GM12878 (cell line): Measurements from ENCODE around the gene RHOT1. TPM values are rescaled to one million over a fixed set of nuclear protein-coding genes. Genes with fewer than 3 reads are reported as not detected.

Experiments
- ATAC-seq: fragments of 200-7000 bp; cut with Tn5 transposase; 3 replicates; pipeline ENCODE4 v1.9.1; 2020; ENCODE audit warnings: mild to moderate bottlenecking, moderate library complexity
- BruUV-seq: library from RNA; stranded (reverse); fragments of 400-500 nt; replicated peaks from 2 replicates; lab custom pipeline; 2021; lab: Mats Ljungman, UMichigan
- CTCF ChIA-PET: fragments of 300-600 bp; sonication (Branson Sonifier 250); formaldehyde crosslinking; extraction: SDS; loops from one replicate; lab custom pipeline; 2021; ENCODE audit warnings: inconsistent platforms; lab: Yijun Ruan, JAX
- POLR2A ChIA-PET: fragments of 350-600 bp; formaldehyde crosslinking; extraction: SDS; loops from one replicate; lab custom pipeline; 2021; ENCODE audit warnings: inconsistent platforms; lab: Charles Lee
- RAD21 ChIA-PET: fragments of 300-600 bp; sonication (Branson Sonifier 250); formaldehyde crosslinking; loops from one replicate; lab custom pipeline; 2023; ENCODE audit warnings: antibody characterized with exemption; ENCODE audit not compliant: unreplicated experiment; lab: Charles Lee
- SMC1A ChIA-PET: fragments of 300-600 bp; sonication (Branson Sonifier 250); formaldehyde crosslinking; loops from one replicate; lab custom pipeline; 2023; ENCODE audit not compliant: unreplicated experiment, uncharacterized antibody; lab: Charles Lee
- DNase-seq: peaks from one replicate; pipeline ENCODE4 v3.0.0-alpha.2; 2011; ENCODE audit warnings: low read depth, low spot score
- FAIRE-seq: peaks from 3 replicates; lab custom pipeline; 2011; peaks lifted over from hg19 to GRCh38; lab: Jason Lieb, UNC
- H2AFZ ChIP-seq: 2 replicates; pipeline ENCODE4 v1.6.0; 2011; ENCODE audit warnings: low read depth, low read length, control low read depth; ENCODE audit not compliant: control insufficient read depth
- H3K27ac ChIP-seq: 2 replicates; pipeline ENCODE4 v1.5.1; 2011; ENCODE audit warnings: control low read depth; ENCODE audit not compliant: control insufficient read depth, insufficient read depth
- H3K27me3 ChIP-seq, 2 experiments: replicated peaks in 1 of 2; 2 replicates each; pipeline versions ENCODE4 v1.6.0 to v1.6.1; 2011; ENCODE audit warnings: low read length in 1 of 2; ENCODE audit not compliant: control insufficient read depth in 2 of 2, insufficient read depth in 2 of 2
- H3K36me3 ChIP-seq, 2 experiments: 2 replicates each; pipeline ENCODE4 v1.5.1; 2011; ENCODE audit warnings: low read length in 1 of 2; ENCODE audit not compliant: control insufficient read depth in 2 of 2, insufficient read depth in 2 of 2
- H3K4me1 ChIP-seq: 2 replicates; pipeline ENCODE4 v1.6.1; 2011; ENCODE audit warnings: mild to moderate bottlenecking, low read length, moderate library complexity, mixed read lengths; ENCODE audit not compliant: control insufficient read depth, insufficient read depth
- H3K4me2 ChIP-seq: 2 replicates; pipeline ENCODE4 v1.6.0; 2011; ENCODE audit warnings: control low read depth; ENCODE audit not compliant: control insufficient read depth, insufficient read depth
- H3K4me3 ChIP-seq: fragments of 200-600 bp; sonication (generic); 2 replicates; pipeline ENCODE4 v1.5.1; 2016
- H3K79me2 ChIP-seq: 2 replicates; pipeline ENCODE4 v1.6.0; 2011; ENCODE audit warnings: low read length; ENCODE audit not compliant: control insufficient read depth, insufficient read depth
- H3K9ac ChIP-seq: 2 replicates; pipeline ENCODE4 v1.8.0; 2011; ENCODE audit warnings: low read length, control low read depth, mixed read lengths; ENCODE audit not compliant: control insufficient read depth, insufficient read depth
- H3K9me3 ChIP-seq: replicated peaks from 3 replicates; pipeline ENCODE4 v1.5.1; 2011; ENCODE audit warnings: mild to moderate bottlenecking, low read length; ENCODE audit not compliant: control insufficient read depth, insufficient read depth
- H4K20me1 ChIP-seq: 2 replicates; pipeline ENCODE4 v1.6.0; 2011; ENCODE audit not compliant: control insufficient read depth, insufficient read depth
- ATF3 ChIP-seq: IDR thresholded peaks from 2 replicates; pipeline ENCODE4 v1.6.1; 2011; ENCODE audit warnings: low read depth, mild to moderate bottlenecking, low read length, moderate library complexity, borderline replicate concordance; ENCODE audit errors: extremely low read depth
- CEBPB ChIP-seq, 2 experiments: fragments of 150-350 bp in 1 of 2; IDR thresholded peaks; 2 replicates each; pipeline ENCODE4 v1.6.1; 2012 to 2014; ENCODE audit warnings: low read depth in 2 of 2, low read length in 2 of 2, borderline replicate concordance in 1 of 2, inconsistent platforms in 1 of 2
- DPF2 ChIP-seq: fragments of 450-650 bp; IDR thresholded peaks from 2 replicates; pipeline ENCODE4 v1.6.1; 2017; ENCODE audit warnings: mild to moderate bottlenecking
- E2F8 ChIP-seq: fragments of 450-650 bp; IDR thresholded peaks from 2 replicates; pipeline ENCODE4 v1.6.1; 2018; ENCODE audit warnings: mild to moderate bottlenecking, low read depth, moderate library complexity; ENCODE audit not compliant: partially characterized antibody
- FOXK2 ChIP-seq: fragments of 450-650 bp; IDR thresholded peaks from 2 replicates; pipeline ENCODE4 v1.6.1; 2017; ENCODE audit warnings: mild to moderate bottlenecking, moderate library complexity
- IRF5 ChIP-seq: fragments of 450-650 bp; IDR thresholded peaks from 2 replicates; pipeline ENCODE4 v1.6.1; 2017; ENCODE audit warnings: borderline replicate concordance
- JUNB ChIP-seq: IDR thresholded peaks from 2 replicates; pipeline ENCODE4 v1.6.1; 2016; ENCODE audit warnings: antibody characterized with exemption, mild to moderate bottlenecking
- KAT2A ChIP-seq: conservative IDR thresholded peaks from 2 replicates; pipeline ENCODE4 v1.6.1; 2011; ENCODE audit warnings: low read depth, low read length; ENCODE audit not compliant: control insufficient read depth
- MTA2 ChIP-seq: fragments of 450-650 bp; IDR thresholded peaks from 2 replicates; pipeline ENCODE4 v1.6.1; 2016; ENCODE audit warnings: low read depth, mild to moderate bottlenecking, moderate library complexity
- NBN ChIP-seq: fragments of 450-650 bp; IDR thresholded peaks from 2 replicates; pipeline ENCODE4 v1.6.1; 2016
- NFXL1 ChIP-seq: fragments of 450-650 bp; IDR thresholded peaks from 2 replicates; pipeline ENCODE4 v1.6.1; 2017; ENCODE audit warnings: antibody characterized with exemption, mild to moderate bottlenecking, borderline replicate concordance
- PAX8 ChIP-seq: fragments of 450-650 bp; IDR thresholded peaks from 2 replicates; pipeline ENCODE4 v1.6.1; 2017; ENCODE audit warnings: mild to moderate bottlenecking, moderate library complexity
- RAD21 ChIP-seq: IDR thresholded peaks from 2 replicates; pipeline ENCODE4 v1.6.1; 2011; ENCODE audit warnings: mild to moderate bottlenecking, low read depth, low read length, moderate library complexity; ENCODE audit not compliant: insufficient read depth
- RUNX3 ChIP-seq: IDR thresholded peaks from 2 replicates; pipeline ENCODE4 v1.6.1; 2012; ENCODE audit warnings: low read length, inconsistent platforms
- SMARCA5 ChIP-seq: fragments of 450-650 bp; IDR thresholded peaks from 2 replicates; pipeline ENCODE4 v1.6.1; 2017; ENCODE audit warnings: mild to moderate bottlenecking
- SREBF2 ChIP-seq: IDR thresholded peaks from 2 replicates; pipeline ENCODE4 v1.6.1; 2012; ENCODE audit warnings: mild to moderate bottlenecking, low read length
- TCF7 ChIP-seq: IDR thresholded peaks from 2 replicates; pipeline ENCODE4 v1.6.1; 2014; ENCODE audit warnings: antibody characterized with exemption, borderline replicate concordance
- WGBS: methylation state at CpG from one replicate; pipeline ENCODE4 v1.1.6; 2016; ENCODE audit warnings: low lambda C conversion rate; ENCODE audit not compliant: insufficient replicate concordance, insufficient coverage; ENCODE audit errors: missing lambda C conversion rate; 5-methylcytosine and 5-hydroxymethylcytosine counted together
- in situ Hi-C: fragments of 300-500 bp; cut with MboI; formaldehyde crosslinking; loops from 9 replicates; pipeline ENCODE4 v1.14.3; 2018; ENCODE audit warnings: mixed read lengths
- intact Hi-C: fragments of 100-400 bp; cut with micrococcal nuclease; formaldehyde crosslinking; loops from one replicate; pipeline ENCODE4 v1.14.2; 2022; ENCODE audit not compliant: unreplicated experiment
- polyA plus RNA-seq, 11 experiments: library from polyadenylated mRNA; depleted of rRNA in 4 of 11; unstranded in 6 of 11; stranded (reverse) in 5 of 11; fragments of >200 nt; fragmentation: Nextera tagmentation in 4 of 11; fragmentation: Illumina TruSeq in 1 of 11; extraction: Ambion mirVana in 4 of 11; extraction: Trizol in 1 of 11; gene quantifications; 1 replicate in 1 of 11; 2 replicates in 10 of 11; pipeline versions ENCODE4 v1.2.1 to v1.2.3, GENCODE V29; 2011 to 2016; ENCODE audit warnings: inconsistent platforms in 2 of 11, missing spikeins in 2 of 11, low read depth in 1 of 11
- total RNA-seq, 4 experiments: library from RNA; depleted of rRNA in 3 of 4; stranded (reverse); fragments of >200 nt in 3 of 4; fragmentation: Illumina TruSeq in 1 of 4; extraction: Trizol in 1 of 4; gene quantifications; 2 replicates each; pipeline versions ENCODE4 v1.2.1 to v1.2.3, GENCODE V29; 2013 to 2021

The RHOT1 gene
- total and polyA plus RNA-seq, 10 of the 15 experiments (the other 5 are each of a cell fraction or from before 2014, with no cell fraction given) = 13.3 to 68.2 (median 22.8) TPM

- no peak for TF ChIP-seq E2F8
- TF ChIP-seq NFXL1 = no peak
- TF ChIP-seq FOXK2 = no peak
- no peak for TF ChIP-seq RAD21
- no peak for TF ChIP-seq CEBPB (IDR thresholded peaks at IDR 0.05; ENCODE audit: borderline replicate concordance in 1 of 2, low read depth in 2 of 2, low read length in 2 of 2)
- no peak for TF ChIP-seq TCF7
- TF ChIP-seq PAX8 = no peak
- TF ChIP-seq, all 136 proteins: peak for 0
Observed at GRCh38 chr17:32271844-32272243, 129.5 kb downstream of the RHOT1 start (continued).

- CTCF ChIA-PET = no interaction called here
Observed at GRCh38 chr17:32274101-32274500, 131.8 kb downstream of the RHOT1 start.

More at GRCh38 chr17:32274101-32274500, 131.8 kb downstream of the RHOT1 start:
- DNase-seq (no peak), FAIRE-seq (no peak), ATAC-seq (no peak)
- ChIA-PET SMC1A (no interaction called here), RAD21 (interaction anchor here (2.0 kb wide), 1 partner anchor 45 kb away, joined by 7 read pairs; no protein-coding TSS in a partner anchor), POLR2A (no interaction called here)
- H3K9ac ChIP-seq = no peak overlapping the region
- no peaks in the 10 kb centered on the region for H4K20me1 ChIP-seq
- peaks cover 8% of the 10 kb centered on the region; the same call in 1 of the 2 replicates for H3K4me1 ChIP-seq
- WGBS = 16% methylated on average over 5 of the region's 5 CpGs
- H3K4me2 ChIP-seq = no peak overlapping the region
- H3K27ac ChIP-seq = no peak overlapping the region
- H3K9me3 ChIP-seq = no peaks in the 10 kb centered on the region
- H2AFZ ChIP-seq = no peak overlapping the region
- BruUV-seq = no TSS peak
- H3K27me3 ChIP-seq = peaks cover 0 to 1% of the 10 kb centered on the region in 2 experiments; a peak in 2 of 4 replicates
- intact Hi-C loops = no loop called here
- no peak for TF ChIP-seq MTA2
- TF ChIP-seq JUNB = no peak
- TF ChIP-seq DPF2 = no peak
- no peak for TF ChIP-seq IRF5
- TF ChIP-seq SMARCA5 = no peak
- TF ChIP-seq RUNX3 = no peak
- TF ChIP-seq SREBF2 = no peak
- TF ChIP-seq KAT2A = no peak
- no peak for TF ChIP-seq ATF3
- TF ChIP-seq NBN = no peak
- TF ChIP-seq, all 136 proteins: peak for 0
- in situ Hi-C loops = no loop called here
- Histone ChIP-seq H3K79me2 (no peaks in the 10 kb centered on the region), H3K36me3 (no peaks in the 10 kb centered on the region), H3K4me3 (no peak overlapping the region)
